ENCODE results near the gene MCTP1. TPM values are rescaled to one million over a fixed set of nuclear protein-coding genes. Genes with fewer than 3 reads are reported as not detected.

Gene MCTP1
- total RNA-seq, 1 donor from 2014 or later, result 9.1 TPM

DNA sequence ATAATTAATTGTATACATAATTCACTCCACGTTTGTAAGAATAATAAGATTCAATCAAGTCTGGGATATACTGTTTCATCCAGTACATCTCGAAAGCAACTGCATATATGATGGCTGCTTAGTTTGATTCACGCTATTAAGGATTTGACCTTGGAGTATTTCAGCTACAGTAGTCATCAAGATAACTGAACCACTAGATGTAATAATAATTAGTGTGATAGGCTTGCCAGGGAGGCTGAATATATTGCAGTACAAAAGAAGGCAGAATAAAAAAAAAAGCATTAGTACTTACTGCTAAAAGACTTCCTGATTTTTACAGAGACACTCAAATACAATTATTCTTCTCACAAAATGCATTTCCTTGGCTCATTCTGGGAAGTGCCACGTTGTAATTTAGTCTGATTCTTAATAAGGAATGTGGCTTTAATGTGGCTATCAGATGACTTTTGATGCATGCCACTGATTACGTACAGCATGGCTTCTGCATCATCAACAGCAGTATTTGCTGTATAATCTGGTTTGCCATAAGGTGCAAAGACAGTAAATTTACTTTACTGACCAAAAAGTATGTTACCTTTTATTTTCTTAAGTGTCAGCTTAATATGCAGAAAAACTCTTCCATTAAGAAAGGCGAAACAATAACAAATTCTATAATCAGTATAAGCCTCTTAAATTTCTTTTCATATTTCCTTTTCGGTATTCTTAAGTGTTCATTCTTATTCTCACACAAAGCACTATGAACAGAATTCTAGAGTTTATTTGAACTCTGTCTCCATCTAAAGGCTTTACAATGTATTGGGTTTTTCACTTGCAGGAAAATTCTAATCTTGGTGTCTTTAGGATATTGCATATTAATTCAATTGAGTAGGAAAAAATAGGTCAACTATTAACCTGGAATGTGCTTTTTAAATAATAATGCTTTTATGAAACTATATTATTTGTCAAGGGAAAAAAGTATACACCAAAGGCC lies 500.1 kb downstream of the MCTP1 start:
- Mint-ChIP-seq H3K27ac (no peak overlapping the region), H3K36me3 (no peaks in the 10 kb centered on the region), H3K27me3 (ENCODE audit: low read depth) (peaks cover 15% of the 10 kb centered on the region), H3K4me3 (no peak overlapping the region), H3K4me1 (no peaks in the 10 kb centered on the region), H3K9me3 (no peaks in the 10 kb centered on the region)
- TF ChIP-seq, protein P1, sequence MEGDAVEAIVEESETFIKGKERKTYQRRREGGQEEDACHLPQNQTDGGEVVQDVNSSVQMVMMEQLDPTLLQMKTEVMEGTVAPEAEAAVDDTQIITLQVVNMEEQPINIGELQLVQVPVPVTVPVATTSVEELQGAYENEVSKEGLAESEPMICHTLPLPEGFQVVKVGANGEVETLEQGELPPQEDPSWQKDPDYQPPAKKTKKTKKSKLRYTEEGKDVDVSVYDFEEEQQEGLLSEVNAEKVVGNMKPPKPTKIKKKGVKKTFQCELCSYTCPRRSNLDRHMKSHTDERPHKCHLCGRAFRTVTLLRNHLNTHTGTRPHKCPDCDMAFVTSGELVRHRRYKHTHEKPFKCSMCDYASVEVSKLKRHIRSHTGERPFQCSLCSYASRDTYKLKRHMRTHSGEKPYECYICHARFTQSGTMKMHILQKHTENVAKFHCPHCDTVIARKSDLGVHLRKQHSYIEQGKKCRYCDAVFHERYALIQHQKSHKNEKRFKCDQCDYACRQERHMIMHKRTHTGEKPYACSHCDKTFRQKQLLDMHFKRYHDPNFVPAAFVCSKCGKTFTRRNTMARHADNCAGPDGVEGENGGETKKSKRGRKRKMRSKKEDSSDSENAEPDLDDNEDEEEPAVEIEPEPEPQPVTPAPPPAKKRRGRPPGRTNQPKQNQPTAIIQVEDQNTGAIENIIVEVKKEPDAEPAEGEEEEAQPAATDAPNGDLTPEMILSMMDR (IDR thresholded peaks at IDR 0.05; ENCODE audit: unreplicated experiment), result no peak
- no peak for DNase-seq (ENCODE audit: low spot score in 2 of 2, unreplicated experiment in 2 of 2)

DNA sequence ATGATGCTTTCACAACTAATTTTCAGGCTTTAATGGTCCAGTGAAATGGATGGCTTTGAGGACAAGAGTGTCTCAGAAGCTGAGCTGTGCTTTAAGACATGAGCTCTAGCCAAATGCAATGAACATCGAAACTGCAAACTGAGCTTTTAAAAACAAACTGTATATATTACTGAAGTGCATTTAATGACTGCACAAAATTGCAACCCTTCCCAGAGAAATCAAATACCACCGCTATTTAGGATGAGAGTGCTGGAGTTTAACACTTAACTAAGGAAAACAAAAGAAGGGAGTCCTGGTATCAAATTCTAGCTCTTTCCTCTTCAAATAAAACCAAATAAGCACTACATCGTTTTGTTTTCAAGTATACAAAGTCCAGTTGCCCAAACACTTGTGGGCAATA lies 502.5 kb downstream of the MCTP1 start:
- peaks cover 19% of the 10 kb centered on the region for H3K27me3 Mint-ChIP-seq (ENCODE audit: low read depth)

DNA sequence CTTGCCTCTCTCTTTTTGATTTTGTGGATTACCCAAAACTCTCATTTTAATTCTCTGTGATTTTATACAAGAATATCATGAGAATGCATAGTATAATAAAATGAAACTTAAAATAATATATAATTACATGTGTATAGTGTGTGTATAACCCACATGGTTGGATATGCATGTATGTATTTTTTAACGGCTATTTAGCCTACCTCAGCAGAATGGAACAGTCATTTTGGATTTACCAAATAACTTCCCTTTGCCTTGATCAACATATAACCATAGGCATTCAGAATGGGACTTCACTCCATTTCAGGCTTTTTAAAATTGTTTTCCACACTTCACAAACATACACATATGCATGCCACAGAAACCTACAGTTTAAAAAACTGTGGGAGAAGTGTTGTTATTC lies 505.2 kb downstream of the MCTP1 start:
- DNase-seq (ENCODE audit: low spot score in 2 of 2, unreplicated experiment in 2 of 2), result no peak
- Mint-ChIP-seq H3K36me3 (no peaks in the 10 kb centered on the region), H3K27me3 (ENCODE audit: low read depth) (peaks cover 17% of the 10 kb centered on the region), H3K9me3 (no peaks in the 10 kb centered on the region), H3K4me3 (no peak overlapping the region), H3K4me1 (peaks cover 25% of the 10 kb centered on the region), H3K27ac (no peak overlapping the region)
- TF ChIP-seq, protein P1 (IDR thresholded peaks at IDR 0.05; ENCODE audit: unreplicated experiment), result no peak

More for the DNA sequence above, 502.5 kb downstream of the MCTP1 start:
- TF ChIP-seq, protein P1 (IDR thresholded peaks at IDR 0.05; ENCODE audit: unreplicated experiment), result no peak
- Mint-ChIP-seq H3K36me3 (no peaks in the 10 kb centered on the region), H3K4me3 (no peak overlapping the region), H3K9me3 (no peaks in the 10 kb centered on the region), H3K4me1 (peaks cover 20% of the 10 kb centered on the region), H3K27ac (no peak overlapping the region)
- no peak for DNase-seq (ENCODE audit: low spot score in 2 of 2, unreplicated experiment in 2 of 2)

DNA sequence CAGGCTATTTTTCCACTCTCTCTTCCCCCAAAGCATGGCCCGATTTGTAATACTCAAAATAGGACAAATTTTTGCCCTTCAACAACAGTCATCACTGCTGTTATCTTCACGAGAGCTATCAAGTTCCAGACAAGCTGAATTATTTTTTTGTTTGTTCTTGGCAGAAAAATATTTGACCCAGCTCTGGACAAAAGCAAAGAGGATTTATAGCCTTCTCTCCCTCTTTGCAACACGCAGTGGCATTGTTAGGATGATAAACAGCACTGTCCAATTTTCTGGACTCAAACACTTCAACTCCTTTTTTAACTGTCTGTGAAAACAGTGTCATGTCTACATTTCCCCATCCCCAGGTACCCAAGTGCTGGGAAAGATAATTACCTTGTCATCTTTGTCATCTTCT lies 506.2 kb downstream of the MCTP1 start:
- H3K36me3 Mint-ChIP-seq, result no peaks in the 10 kb centered on the region
- no peak overlapping the region for H3K27ac Mint-ChIP-seq
- H3K4me3 Mint-ChIP-seq, result no peak overlapping the region
- peaks cover 14% of the 10 kb centered on the region for H3K27me3 Mint-ChIP-seq (ENCODE audit: low read depth)
- H3K9me3 Mint-ChIP-seq, result no peaks in the 10 kb centered on the region
- peaks cover 25% of the 10 kb centered on the region for H3K4me1 Mint-ChIP-seq
- TF ChIP-seq, protein P1 (IDR thresholded peaks at IDR 0.05; ENCODE audit: unreplicated experiment), result no peak
- no peak for DNase-seq (ENCODE audit: low spot score in 2 of 2, unreplicated experiment in 2 of 2)

DNA sequence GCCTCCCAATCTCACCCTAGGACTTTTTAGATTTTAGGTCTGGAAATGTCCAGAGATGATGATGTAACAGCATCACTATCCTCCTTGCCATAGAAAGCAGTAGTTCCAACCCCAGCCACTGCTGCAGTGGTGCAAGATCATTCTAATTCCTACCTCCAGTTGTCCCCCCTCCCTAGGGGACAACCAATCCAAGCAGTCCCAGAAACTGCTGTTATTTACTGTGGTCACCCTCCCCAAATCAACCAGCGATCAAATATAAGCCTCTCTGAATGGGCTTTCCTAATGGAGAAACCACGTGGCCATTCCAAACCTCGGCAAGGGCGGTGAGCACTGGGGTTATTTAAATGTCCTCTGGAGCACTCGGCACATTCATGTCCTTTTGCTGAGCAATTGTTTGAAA lies 506.6 kb downstream of the MCTP1 start:
- H3K36me3 Mint-ChIP-seq, result no peaks in the 10 kb centered on the region
- no peak for DNase-seq (ENCODE audit: low spot score in 2 of 2, unreplicated experiment in 2 of 2)

More for the DNA sequence above, 506.6 kb downstream of the MCTP1 start:
- TF ChIP-seq, protein P1 (IDR thresholded peaks at IDR 0.05; ENCODE audit: unreplicated experiment), result no peak
- Mint-ChIP-seq H3K27me3 (ENCODE audit: low read depth) (peaks cover 13% of the 10 kb centered on the region), H3K27ac (no peak overlapping the region), H3K9me3 (peaks cover 3% of the 10 kb centered on the region), H3K4me1 (peaks cover 25% of the 10 kb centered on the region), H3K4me3 (no peak overlapping the region)
